PC-3 (cell line): Measurements from ENCODE around the gene TMEM181. TPM values are rescaled to one million over a fixed set of nuclear protein-coding genes. Genes with fewer than 3 reads are reported as not detected.
A peak's percentile ranks its signal among the peaks of the same experiment; 100 is the strongest.

Source experiments
- ATAC-seq: fragments of 200-7000 bp; cut with Tn5 transposase; 2 replicates; pipeline ENCODE4 v1.9.1; 2020; ENCODE audit warnings: mild to moderate bottlenecking, moderate library complexity
- BruUV-seq: library from RNA; stranded (reverse); fragments of 400-500 nt; replicated peaks from 2 replicates; lab custom pipeline; 2021; lab: Mats Ljungman, UMichigan
- CTCF ChIA-PET: fragments of 300-600 bp; sonication (Branson Sonifier 250); formaldehyde crosslinking; loops from one replicate; lab custom pipeline; 2022; ENCODE audit warnings: antibody characterized with exemption; lab: Charles Lee
- POLR2A ChIA-PET: fragments of 300-600 bp; sonication (Branson Sonifier 250); formaldehyde crosslinking; loops from one replicate; lab custom pipeline; 2022; ENCODE audit warnings: antibody characterized with exemption; ENCODE audit not compliant: unreplicated experiment; lab: Charles Lee
- DNase-seq: peaks from one replicate; pipeline ENCODE4 v3.0.0-alpha.2; 2015
- H2AFZ ChIP-seq: fragments of 300-600 bp; sonication (generic); 2 replicates; pipeline ENCODE4 v1.6.0; 2016; ENCODE audit warnings: antibody characterized with exemption, low read length
- H3F3A ChIP-seq: fragments of 300-600 bp; sonication (generic); one replicate; pipeline ENCODE4 v1.6.0; 2017; ENCODE audit warnings: antibody characterized with exemption, low read length, control low read depth, mild to moderate bottlenecking; ENCODE audit not compliant: unreplicated experiment
- H3K27ac ChIP-seq: fragments of 300-600 bp; sonication (generic); 2 replicates; pipeline ENCODE4 v1.5.1; 2016; ENCODE audit warnings: mild to moderate bottlenecking, low read length
- H3K27me3 ChIP-seq: fragments of 300-600 bp; sonication (generic); 2 replicates; pipeline ENCODE4 v1.6.1; 2016; ENCODE audit warnings: low read length, mixed read lengths
- H3K36me3 ChIP-seq: fragments of 300-600 bp; sonication (generic); 2 replicates; pipeline ENCODE4 v1.6.1; 2016; ENCODE audit warnings: low read depth, mixed run types, low read length, mixed read lengths
- H3K4me1 ChIP-seq: fragments of 300-600 bp; sonication (generic); 2 replicates; pipeline ENCODE4 v1.5.1; 2016; ENCODE audit warnings: low read length; ENCODE audit not compliant: insufficient read depth
- H3K4me2 ChIP-seq: fragments of 300-600 bp; sonication (generic); 2 replicates; pipeline ENCODE4 v1.6.0; 2016; ENCODE audit warnings: low read length
- H3K4me3 ChIP-seq: fragments of 300-600 bp; sonication (generic); 2 replicates; pipeline ENCODE4 v1.5.1; 2016; ENCODE audit warnings: mild to moderate bottlenecking, low read length, mixed read lengths
- H3K79me2 ChIP-seq: fragments of 300-600 bp; sonication (generic); 2 replicates; pipeline ENCODE4 v1.6.1; 2017; ENCODE audit warnings: low read length, mixed read lengths
- H3K9ac ChIP-seq: fragments of 300-600 bp; sonication (generic); 2 replicates; pipeline ENCODE4 v1.6.0; 2016; ENCODE audit warnings: mild to moderate bottlenecking, low read length
- H3K9me2 ChIP-seq: fragments of 300-600 bp; sonication (generic); replicated peaks from 2 replicates; pipeline ENCODE4 v1.6.1; 2016; ENCODE audit warnings: mixed run types, low read length, mixed read lengths
- H3K9me3 ChIP-seq: fragments of 300-600 bp; sonication (generic); 2 replicates; pipeline ENCODE4 v1.6.1; 2016; ENCODE audit warnings: low read length, mixed read lengths
- H4K20me1 ChIP-seq: fragments of 300-600 bp; sonication (generic); 2 replicates; pipeline ENCODE4 v1.6.1; 2016; ENCODE audit warnings: low read length, mixed read lengths
- CTCF ChIP-seq: fragments of 300-600 bp; sonication (generic); conservative IDR thresholded peaks from 2 replicates; pipeline ENCODE4 v1.5.1; 2017; ENCODE audit warnings: antibody characterized with exemption, low read depth, mild to moderate bottlenecking, low read length
- EZH2 ChIP-seq: fragments of 300-600 bp; sonication (generic); IDR thresholded peaks from one replicate; pipeline ENCODE4 v1.6.1; 2017; ENCODE audit warnings: antibody characterized with exemption, mild to moderate bottlenecking, low read length; ENCODE audit not compliant: unreplicated experiment
- EZH2phosphoT487 ChIP-seq: fragments of 300-600 bp; sonication (generic); IDR thresholded peaks from 2 replicates; pipeline ENCODE4 v1.6.1; 2018; ENCODE audit warnings: mild to moderate bottlenecking, antibody characterized with exemption, low read length, borderline replicate concordance
- intact Hi-C: fragments of 100-400 bp; cut with micrococcal nuclease; formaldehyde crosslinking; loops from 2 replicates; pipeline ENCODE4 v1.9.0; 2023
- total RNA-seq: library from RNA; depleted of rRNA; stranded (reverse); fragments of >200 nt; gene quantifications from 2 replicates; pipeline ENCODE4 v1.2.3, GENCODE V29; 2014

TMEM181 gene
- total RNA-seq, 1 experiment from 2014 or later: 13.7 TPM

GRCh38 chr6:158536891-158537798 lies 22.7 kb upstream of the TMEM181 start:
- Histone ChIP-seq H3K9me2 (no peaks in the 10 kb centered on the region), H3K27me3 (no peaks in the 10 kb centered on the region), H3K4me3 (peak overlapping the region; percentile 67), H3K4me1 (no peaks in the 10 kb centered on the region), H3K79me2 (no peaks in the 10 kb centered on the region), H3K9me3 (no peaks in the 10 kb centered on the region), H3K27ac (no peak overlapping the region), H3F3A (no peaks in the 10 kb centered on the region), H3K4me2 (peak overlapping the region; percentile 90), H2AFZ (no peak overlapping the region), H4K20me1 (no peaks in the 10 kb centered on the region), H3K36me3 (no peaks in the 10 kb centered on the region), H3K9ac (no peak overlapping the region)
- TF ChIP-seq CTCF (no peak), EZH2 (no peak), EZH2phosphoT487 (no peak)
- CTCF ChIA-PET: interaction anchor here (0.8 kb wide), 1 partner anchor 26 kb away, joined by 3 read pairs; no protein-coding TSS in a partner anchor
- DNase-seq (peak; percentile 33), ATAC-seq (peak; percentile 67)
- no TSS peak for BruUV-seq
- intact Hi-C loops: no loop called here
- POLR2A ChIA-PET: no interaction called here

- no peak overlapping the region for H3K27ac ChIP-seq
- intact Hi-C loops: no loop called here
- H3K9me2 ChIP-seq: no peaks in the 10 kb centered on the region
- ATAC-seq (no peak), DNase-seq (no peak)
- no peaks in the 10 kb centered on the region for H3K9me3 ChIP-seq
- no peak overlapping the region for H2AFZ ChIP-seq
- no peak overlapping the region for H3K4me3 ChIP-seq
- no peaks in the 10 kb centered on the region for H3K27me3 ChIP-seq
- CTCF ChIA-PET: interaction anchor here (0.5 kb wide), 1 partner anchor 320 kb away, joined by 4 read pairs; no protein-coding TSS in a partner anchor
- no TSS peak for BruUV-seq
- no peaks in the 10 kb centered on the region for H3K4me1 ChIP-seq
- POLR2A ChIA-PET: no interaction called here
- H3K36me3 ChIP-seq: no peaks in the 10 kb centered on the region
- H3F3A ChIP-seq: no peaks in the 10 kb centered on the region
- H3K4me2 ChIP-seq: no peak overlapping the region
- H3K9ac ChIP-seq: no peak overlapping the region
- no peaks in the 10 kb centered on the region for H3K79me2 ChIP-seq
- H4K20me1 ChIP-seq: no peaks in the 10 kb centered on the region
- no peak for TF ChIP-seq CTCF
- TF ChIP-seq EZH2: no peak
- TF ChIP-seq EZH2phosphoT487: no peak
These were observed 21.1 kb upstream of the TMEM181 start for GRCh38 chr6:158538741-158539140.

- Histone ChIP-seq H3K9me2 (no peaks in the 10 kb centered on the region), H3K27me3 (no peaks in the 10 kb centered on the region), H4K20me1 (no peaks in the 10 kb centered on the region), H3K9me3 (no peaks in the 10 kb centered on the region), H3K4me2 (no peak overlapping the region), H3K27ac (no peak overlapping the region), H3K9ac (no peak overlapping the region), H2AFZ (no peak overlapping the region), H3F3A (no peaks in the 10 kb centered on the region), H3K4me3 (no peak overlapping the region), H3K36me3 (no peaks in the 10 kb centered on the region), H3K79me2 (no peaks in the 10 kb centered on the region), H3K4me1 (no peaks in the 10 kb centered on the region)
- ChIA-PET POLR2A (no interaction called here), CTCF (no interaction called here)
- DNase-seq: no peak
- intact Hi-C loops: no loop called here
- no peak for ATAC-seq
- TF ChIP-seq EZH2: no peak
- TF ChIP-seq CTCF: no peak
- TF ChIP-seq EZH2phosphoT487: no peak
- no TSS peak for BruUV-seq
These were observed 20.5 kb upstream of the TMEM181 start for GRCh38 chr6:158539413-158539812.
